HepG2 (cell line): ENCODE results near the gene TNNT1. TPM values are rescaled to one million over a fixed set of nuclear protein-coding genes. Genes with fewer than 3 reads are reported as not detected.

ENCODE experiments used
- DMAP1 ChIP-seq: IDR thresholded peaks from 2 replicates; pipeline ENCODE4 v1.6.1; 2016
- DR1 ChIP-seq: sonication (generic); formaldehyde crosslinking; IDR thresholded peaks from 2 replicates; pipeline ENCODE4 v1.8.0; 2021; ENCODE audit warnings: mild to moderate bottlenecking, missing genetic modification reagents, inconsistent platforms
- FIP1L1 ChIP-seq: fragments of 200-400 bp; formaldehyde crosslinking; IDR thresholded peaks from 2 replicates; pipeline ENCODE4 v1.6.1; 2018; ENCODE audit warnings: low read depth, mild to moderate bottlenecking, low read length, moderate library complexity, borderline replicate concordance; ENCODE audit not compliant: insufficient read depth
- GATAD1 ChIP-seq: IDR thresholded peaks from 2 replicates; pipeline ENCODE4 v1.6.1; 2016; ENCODE audit warnings: missing genetic modification reagents, missing compliant biosample characterization
- HMG20B ChIP-seq: conservative IDR thresholded peaks from 2 replicates; pipeline ENCODE4 v1.6.1; 2016; ENCODE audit warnings: missing genetic modification reagents, missing compliant biosample characterization
- HOXA5 ChIP-seq: sonication (generic); formaldehyde crosslinking; IDR thresholded peaks from 2 replicates; pipeline ENCODE4 v1.4.0; 2020; ENCODE audit warnings: missing genetic modification reagents
- KIAA2018 ChIP-seq: sonication (generic); formaldehyde crosslinking; IDR thresholded peaks from 2 replicates; pipeline ENCODE4 v1.5.0; 2020; ENCODE audit warnings: mild to moderate bottlenecking, missing genetic modification reagents, borderline replicate concordance
- PAX8 ChIP-seq: sonication (generic); formaldehyde crosslinking; IDR thresholded peaks from 2 replicates; pipeline ENCODE4 v1.8.0; 2022; ENCODE audit warnings: mild to moderate bottlenecking, missing genetic modification reagents, borderline replicate concordance
- SPEN ChIP-seq: sonication (generic); formaldehyde crosslinking; IDR thresholded peaks from 2 replicates; pipeline ENCODE4 v1.5.1; 2020; ENCODE audit warnings: low read depth, mild to moderate bottlenecking, missing genetic modification reagents
- ZMAT5 ChIP-seq: sonication (generic); formaldehyde crosslinking; IDR thresholded peaks from 2 replicates; pipeline ENCODE4 v1.5.0; 2020; ENCODE audit warnings: mild to moderate bottlenecking, low read depth, missing genetic modification reagents, borderline replicate concordance
- ZNF501 ChIP-seq: sonication (generic); formaldehyde crosslinking; IDR thresholded peaks from 2 replicates; pipeline ENCODE4 v1.5.1; 2020; ENCODE audit warnings: mild to moderate bottlenecking, moderate library complexity, missing genetic modification reagents
- ZNF543 ChIP-seq: sonication (generic); formaldehyde crosslinking; IDR thresholded peaks from 2 replicates; pipeline ENCODE4 v1.4.0; 2020; ENCODE audit warnings: mild to moderate bottlenecking, missing genetic modification reagents
- polyA plus RNA-seq, 8 experiments: library from polyadenylated mRNA; depleted of rRNA in 3 of 8; stranded (reverse) in 7 of 8; unstranded in 1 of 8; fragments of >200 nt; fragmentation: Illumina TruSeq in 4 of 8; extraction: Trizol in 4 of 8; gene quantifications; 2 replicates each; pipeline versions ENCODE4 v1.2.1 to v1.2.3, GENCODE V29; 2011 to 2016; ENCODE audit warnings: low read depth in 4 of 8, missing spikeins in 1 of 8, mixed read lengths in 1 of 8; ENCODE audit not compliant: insufficient read depth in 1 of 8
- total RNA-seq, 5 experiments: library from RNA; depleted of rRNA; stranded (reverse); fragments of >200 nt; fragmentation: Illumina TruSeq; extraction: Trizol; gene quantifications; 2 replicates each; pipeline ENCODE4 v1.2.3, GENCODE V29; 2016; ENCODE audit warnings: low read depth in 1 of 5
- TF ChIP-seq, protein P1 (sequence below), 2 experiments: fragments of 450-650 bp in 1 of 2; sonication (generic) in 1 of 2; formaldehyde crosslinking; IDR thresholded peaks; 2 replicates each; pipeline versions ENCODE4 v1.5.0 to v1.8.0; 2020 to 2022; ENCODE audit warnings: mild to moderate bottlenecking in 1 of 2, missing genetic modification reagents in 1 of 2
- TF ChIP-seq, protein P2 (sequence below): sonication (generic); formaldehyde crosslinking; IDR thresholded peaks from 2 replicates; pipeline ENCODE4 v1.4.0; 2020; ENCODE audit warnings: missing genetic modification reagents, borderline replicate concordance

The TNNT1 gene
- total and polyA plus RNA-seq, 2 of the 13 experiments (the other 11 are each of a cell fraction or from before 2014, with no cell fraction given): 1.3 to 2.4 TPM

DNA sequence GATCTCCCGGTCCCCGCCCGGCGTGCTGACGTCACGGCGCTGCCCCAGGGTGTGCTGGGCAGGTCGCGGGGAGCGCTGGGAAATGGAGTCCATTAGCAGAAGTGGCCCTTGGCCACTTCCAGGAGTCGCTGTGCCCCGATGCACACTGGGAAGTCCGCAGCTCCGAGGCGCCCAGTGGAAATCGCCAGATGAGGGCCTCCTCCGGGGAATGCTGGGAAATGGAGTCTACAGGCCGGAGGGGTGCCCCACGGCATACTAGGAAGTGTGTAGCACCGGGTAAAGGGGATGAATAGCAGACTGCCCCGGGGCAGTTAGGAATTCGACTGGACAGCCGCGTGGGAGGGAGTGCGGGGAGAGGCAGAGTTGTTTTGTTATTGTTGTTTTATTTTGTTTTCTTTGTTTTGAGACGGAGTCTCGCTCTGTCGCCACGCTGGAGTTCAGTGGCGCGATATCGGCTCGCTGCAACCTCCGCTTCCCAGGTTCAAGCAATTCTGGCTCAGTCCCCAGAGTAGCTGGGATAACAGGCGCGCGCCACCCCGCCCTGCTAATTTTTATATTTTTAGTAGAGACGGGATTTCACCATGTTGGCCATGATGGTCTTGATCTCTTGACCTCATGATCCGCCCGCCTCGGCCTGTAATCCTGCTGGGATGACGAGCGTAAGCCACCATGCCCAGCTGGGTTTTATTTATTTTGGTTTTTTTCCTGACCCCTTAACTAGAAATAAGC lies 31.2 kb downstream of the TNNT1 start (continued):
- TF ChIP-seq, protein P1, sequence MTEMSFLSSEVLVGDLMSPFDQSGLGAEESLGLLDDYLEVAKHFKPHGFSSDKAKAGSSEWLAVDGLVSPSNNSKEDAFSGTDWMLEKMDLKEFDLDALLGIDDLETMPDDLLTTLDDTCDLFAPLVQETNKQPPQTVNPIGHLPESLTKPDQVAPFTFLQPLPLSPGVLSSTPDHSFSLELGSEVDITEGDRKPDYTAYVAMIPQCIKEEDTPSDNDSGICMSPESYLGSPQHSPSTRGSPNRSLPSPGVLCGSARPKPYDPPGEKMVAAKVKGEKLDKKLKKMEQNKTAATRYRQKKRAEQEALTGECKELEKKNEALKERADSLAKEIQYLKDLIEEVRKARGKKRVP (CRISPR knock-in tag; IDR thresholded peaks at IDR 0.05): 0 out of 4 replicates have a peak, but pooled peaks of 1 of the 2 experiments have one; percentile 11
- TF ChIP-seq KIAA2018 (CRISPR knock-in tag) (no peak), HOXA5 (CRISPR knock-in tag) (peak; percentile 56; the same call in 1 of the 2 replicates), PAX8 (CRISPR knock-in tag) (no peak), HMG20B (CRISPR knock-in tag) (no peak), ZNF501 (peak; percentile 31; the same call in 1 of the 2 replicates), ZNF543 (CRISPR knock-in tag) (no peak), DMAP1 (CRISPR knock-in tag) (peak; percentile 56), FIP1L1 (no peak), GATAD1 (CRISPR knock-in tag) (peak; percentile 88), ZMAT5 (no peak), DR1 (0 out of 2 replicates have a peak, but pooled peaks have one; percentile 11), SPEN (CRISPR knock-in tag) (peak; percentile 69; the same call in 1 of the 2 replicates)
- TF ChIP-seq, protein P2, sequence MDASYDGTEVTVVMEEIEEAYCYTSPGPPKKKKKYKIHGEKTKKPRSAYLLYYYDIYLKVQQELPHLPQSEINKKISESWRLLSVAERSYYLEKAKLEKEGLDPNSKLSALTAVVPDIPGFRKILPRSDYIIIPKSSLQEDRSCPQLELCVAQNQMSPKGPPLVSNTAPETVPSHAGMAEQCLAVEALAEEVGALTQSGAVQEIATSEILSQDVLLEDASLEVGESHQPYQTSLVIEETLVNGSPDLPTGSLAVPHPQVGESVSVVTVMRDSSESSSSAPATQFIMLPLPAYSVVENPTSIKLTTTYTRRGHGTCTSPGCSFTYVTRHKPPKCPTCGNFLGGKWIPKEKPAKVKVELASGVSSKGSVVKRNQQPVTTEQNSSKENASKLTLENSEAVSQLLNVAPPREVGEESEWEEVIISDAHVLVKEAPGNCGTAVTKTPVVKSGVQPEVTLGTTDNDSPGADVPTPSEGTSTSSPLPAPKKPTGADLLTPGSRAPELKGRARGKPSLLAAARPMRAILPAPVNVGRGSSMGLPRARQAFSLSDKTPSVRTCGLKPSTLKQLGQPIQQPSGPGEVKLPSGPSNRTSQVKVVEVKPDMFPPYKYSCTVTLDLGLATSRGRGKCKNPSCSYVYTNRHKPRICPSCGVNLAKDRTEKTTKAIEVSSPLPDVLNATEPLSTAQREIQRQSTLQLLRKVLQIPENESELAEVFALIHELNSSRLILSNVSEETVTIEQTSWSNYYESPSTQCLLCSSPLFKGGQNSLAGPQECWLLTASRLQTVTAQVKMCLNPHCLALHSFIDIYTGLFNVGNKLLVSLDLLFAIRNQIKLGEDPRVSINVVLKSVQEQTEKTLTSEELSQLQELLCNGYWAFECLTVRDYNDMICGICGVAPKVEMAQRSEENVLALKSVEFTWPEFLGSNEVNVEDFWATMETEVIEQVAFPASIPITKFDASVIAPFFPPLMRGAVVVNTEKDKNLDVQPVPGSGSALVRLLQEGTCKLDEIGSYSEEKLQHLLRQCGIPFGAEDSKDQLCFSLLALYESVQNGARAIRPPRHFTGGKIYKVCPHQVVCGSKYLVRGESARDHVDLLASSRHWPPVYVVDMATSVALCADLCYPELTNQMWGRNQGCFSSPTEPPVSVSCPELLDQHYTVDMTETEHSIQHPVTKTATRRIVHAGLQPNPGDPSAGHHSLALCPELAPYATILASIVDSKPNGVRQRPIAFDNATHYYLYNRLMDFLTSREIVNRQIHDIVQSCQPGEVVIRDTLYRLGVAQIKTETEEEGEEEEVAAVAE (CRISPR knock-in tag): peak; percentile 79; the same call in 1 of the 2 replicates
